Measurements from ENCODE around the gene RGS12. TPM values are rescaled to one million over a fixed set of nuclear protein-coding genes. Genes with fewer than 3 reads are reported as not detected.

Gene RGS12
- total RNA-seq, 1 donor from 2014 or later, result 64.8 TPM

- Histone ChIP-seq H3K27ac (no peak overlapping the region), H3K27me3 (no peaks in the 10 kb centered on the region), H3K4me3 (no peak overlapping the region), H3K9me3 (no peaks in the 10 kb centered on the region), H3K36me3 (peaks cover 0 to 6% of the 10 kb centered on the region in 2 donors), H3K4me1 (peaks cover 20% of the 10 kb centered on the region)
- TF ChIP-seq POLR2A (IDR thresholded peaks at IDR 0.05) (no peak), CTCF (IDR thresholded peaks at IDR 0.05) (no peak), POLR2AphosphoS5 (IDR thresholded peaks at IDR 0.05; ENCODE audit: insufficient read depth in 1 of 2, low read depth in 1 of 2) (no peak)
- intact Hi-C loops (cut with DNase I), result no loop called here
- DNase-seq (ENCODE audit: extremely low spot score in 2 of 2), result no peak
Observed at GRCh38 chr4:3318561-3319021, 25.8 kb downstream of the RGS12 start.

- intact Hi-C loops (cut with DNase I), result no loop called here
- TF ChIP-seq POLR2A (IDR thresholded peaks at IDR 0.05), result no peak
- TF ChIP-seq CTCF (IDR thresholded peaks at IDR 0.05), result no peak
- TF ChIP-seq POLR2AphosphoS5 (IDR thresholded peaks at IDR 0.05; ENCODE audit: insufficient read depth in 1 of 2, low read depth in 1 of 2), result no peak
- Histone ChIP-seq H3K27ac (peak overlapping the region; percentile 51), H3K4me3 (no peak overlapping the region), H3K27me3 (no peaks in the 10 kb centered on the region), H3K9me3 (no peaks in the 10 kb centered on the region), H3K36me3 (peaks cover 0 to 6% of the 10 kb centered on the region in 2 donors), H3K4me1 (peaks cover 20% of the 10 kb centered on the region)
- no peak for DNase-seq (ENCODE audit: extremely low spot score in 2 of 2)
Observed at GRCh38 chr4:3320361-3321023, 27.7 kb downstream of the RGS12 start.

- peaks cover 0 to 6% of the 10 kb centered on the region in 2 donors for H3K36me3 ChIP-seq
- H3K4me1 ChIP-seq, result peaks cover 20% of the 10 kb centered on the region
- H3K4me3 ChIP-seq, result no peak overlapping the region
- H3K9me3 ChIP-seq, result no peaks in the 10 kb centered on the region
- no peak for TF ChIP-seq POLR2AphosphoS5 (IDR thresholded peaks at IDR 0.05; ENCODE audit: insufficient read depth in 1 of 2, low read depth in 1 of 2)
- no peak for TF ChIP-seq CTCF (IDR thresholded peaks at IDR 0.05)
- TF ChIP-seq POLR2A (IDR thresholded peaks at IDR 0.05), result no peak
- intact Hi-C loops (cut with DNase I), result no loop called here
- no peaks in the 10 kb centered on the region for H3K27me3 ChIP-seq
- DNase-seq (ENCODE audit: extremely low spot score in 2 of 2), result no peak
- peak overlapping the region; percentile 51 for H3K27ac ChIP-seq
Observed at GRCh38 chr4:3321295-3321889, 28.6 kb downstream of the RGS12 start.

GRCh38 chr4:3322059-3322550 is 29.3 kb downstream of the RGS12 start:
- peaks cover 20% of the 10 kb centered on the region for H3K4me1 ChIP-seq
- no peaks in the 10 kb centered on the region for H3K9me3 ChIP-seq
- H3K36me3 ChIP-seq, result peaks cover 0 to 6% of the 10 kb centered on the region in 2 donors
- no peak overlapping the region for H3K27ac ChIP-seq
- TF ChIP-seq CTCF (IDR thresholded peaks at IDR 0.05), result no peak
- TF ChIP-seq POLR2AphosphoS5 (IDR thresholded peaks at IDR 0.05; ENCODE audit: insufficient read depth in 1 of 2, low read depth in 1 of 2), result no peak
- TF ChIP-seq POLR2A (IDR thresholded peaks at IDR 0.05), result no peak
- no peaks in the 10 kb centered on the region for H3K27me3 ChIP-seq
- intact Hi-C loops (cut with DNase I), result no loop called here
- H3K4me3 ChIP-seq, result no peak overlapping the region
- no peak for DNase-seq (ENCODE audit: extremely low spot score in 2 of 2)

- intact Hi-C loops (cut with DNase I), result no loop called here
Observed at GRCh38 chr4:3323071-3323481, 30.3 kb downstream of the RGS12 start.

More at GRCh38 chr4:3323071-3323481, 30.3 kb downstream of the RGS12 start:
- Histone ChIP-seq H3K36me3 (peaks cover 0 to 3% of the 10 kb centered on the region in 2 donors), H3K27me3 (no peaks in the 10 kb centered on the region), H3K9me3 (no peaks in the 10 kb centered on the region), H3K27ac (no peak overlapping the region), H3K4me1 (peaks cover 20% of the 10 kb centered on the region), H3K4me3 (no peak overlapping the region)
- DNase-seq (ENCODE audit: extremely low spot score in 2 of 2), result peak in 1 of 2 donors; percentile 37
- TF ChIP-seq POLR2AphosphoS5 (IDR thresholded peaks at IDR 0.05; ENCODE audit: insufficient read depth in 1 of 2, low read depth in 1 of 2) (no peak), CTCF (IDR thresholded peaks at IDR 0.05) (no peak), POLR2A (IDR thresholded peaks at IDR 0.05) (no peak)

Measured in vagina (tissue), 2 donors.